Type B pancreatic cell (in vitro differentiated cells): ENCODE measurements around the gene DIPK1A. TPM values are rescaled to one million over a fixed set of nuclear protein-coding genes. Genes with fewer than 3 reads are reported as not detected.

Experiments
- DNase-seq: peaks from one replicate; pipeline ENCODE4 v3.0.0; 2021; ENCODE audit warnings: mixed read lengths; ENCODE audit not compliant: unreplicated experiment; ENCODE audit errors: extremely low spot score
- H3K27ac Mint-ChIP-seq: 2 replicates; pipeline ENCODE4 v1.8.0; 2021; ENCODE audit warnings: mild to moderate bottlenecking, mixed read lengths
- H3K27me3 Mint-ChIP-seq: 2 replicates; pipeline ENCODE4 v1.8.0; 2021; ENCODE audit warnings: mixed read lengths
- H3K36me3 Mint-ChIP-seq: 2 replicates; pipeline ENCODE4 v1.8.0; 2021; ENCODE audit warnings: mixed read lengths
- H3K4me1 Mint-ChIP-seq: one replicate; pipeline ENCODE4 v1.8.0; 2021; ENCODE audit warnings: mixed read lengths; ENCODE audit not compliant: unreplicated experiment
- H3K4me3 Mint-ChIP-seq: 2 replicates; pipeline ENCODE4 v1.8.0; 2021; ENCODE audit warnings: mild to moderate bottlenecking, mixed read lengths
- H3K9me3 Mint-ChIP-seq: 2 replicates; pipeline ENCODE4 v1.8.0; 2021; ENCODE audit warnings: mixed read lengths
- total RNA-seq: library from RNA; stranded (reverse); gene quantifications from 2 replicates; pipeline ENCODE4 v1.2.1, GENCODE V29; 2021; ENCODE audit warnings: low replicate concordance
- TF ChIP-seq, protein P1 (sequence below): fragments of 200-600 bp; sonication (generic); conservative IDR thresholded peaks from 2 replicates; pipeline ENCODE4 v1.5.0; 2021; ENCODE audit warnings: antibody characterized with exemption, mild to moderate bottlenecking

Gene DIPK1A
- total RNA-seq, 1 donor from 2014 or later: 4.6 TPM

DNA sequence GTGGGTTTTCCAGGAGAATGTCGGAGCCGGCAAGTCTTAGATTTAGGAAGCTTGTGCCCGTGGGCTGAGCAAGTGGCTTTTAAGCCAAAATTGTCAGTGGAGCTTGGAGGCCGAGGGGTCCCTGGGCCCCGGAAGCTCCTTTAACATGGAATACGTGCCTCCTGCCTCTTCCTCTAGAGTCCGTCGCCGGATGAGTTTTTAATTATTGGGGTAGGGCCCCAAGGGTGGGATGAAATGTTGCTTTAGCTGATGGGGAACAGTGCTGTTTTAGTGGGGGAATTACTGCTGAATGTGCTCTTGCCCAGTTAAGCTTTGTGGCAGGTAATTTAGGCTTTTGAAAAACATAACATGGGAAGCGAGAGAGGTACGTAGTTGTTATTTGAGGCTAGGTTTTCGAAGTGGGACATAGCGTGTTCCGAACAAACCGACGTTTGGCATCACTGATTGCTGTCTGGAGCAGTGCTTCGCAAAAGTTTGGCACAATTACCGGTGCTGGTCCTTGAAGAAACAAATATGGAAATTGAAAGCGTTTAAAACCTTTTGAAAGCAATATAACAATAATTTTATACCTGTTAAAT is 128.6 kb downstream of the DIPK1A start:
- peaks cover 52% of the 10 kb centered on the region for H3K36me3 Mint-ChIP-seq

DNA sequence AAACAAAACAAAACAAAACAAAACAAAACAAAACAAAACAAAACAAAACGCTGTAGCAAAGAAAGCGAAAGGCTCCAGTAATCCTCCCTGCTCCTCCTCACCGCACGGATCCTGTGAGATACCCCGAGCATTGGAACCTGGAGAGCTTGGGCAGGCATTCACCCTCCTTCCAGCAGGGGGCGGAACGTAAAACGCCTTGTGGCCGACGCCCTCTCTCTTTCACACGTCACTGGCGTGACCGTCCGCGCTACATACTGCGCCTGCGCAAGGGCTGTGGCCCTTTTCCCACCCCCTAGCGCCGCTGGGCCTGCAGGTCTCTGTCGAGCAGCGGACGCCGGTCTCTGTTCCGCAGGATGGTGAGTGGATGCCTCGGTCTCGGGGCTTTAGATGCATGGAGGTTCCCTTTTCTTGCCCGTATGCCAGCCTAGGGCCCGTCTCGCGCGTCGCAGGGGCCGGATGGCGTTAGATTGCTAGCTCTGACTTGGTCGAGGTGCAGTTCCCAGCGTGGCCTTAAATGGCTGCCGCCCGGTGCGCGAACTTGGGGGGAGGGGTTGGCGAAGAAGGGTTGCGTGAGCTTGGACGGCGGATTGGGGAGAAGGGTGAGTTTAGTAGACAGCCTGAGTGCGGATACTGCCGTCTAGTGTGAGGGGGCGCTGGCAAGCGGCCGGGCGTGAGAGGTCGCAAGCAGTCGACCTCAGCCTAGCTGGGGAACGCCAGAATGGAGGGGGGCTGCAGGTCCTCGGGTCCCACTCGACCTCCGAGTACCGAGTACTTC is 129.3 kb downstream of the DIPK1A start, which contains the start of gene RPL5:
Gene RPL5, plus strand, starts transcription at position 279 of the 775 bp plus-strand sequence. Its CDS starts 75 bp downstream, at position 354.
- TF ChIP-seq, protein P1, sequence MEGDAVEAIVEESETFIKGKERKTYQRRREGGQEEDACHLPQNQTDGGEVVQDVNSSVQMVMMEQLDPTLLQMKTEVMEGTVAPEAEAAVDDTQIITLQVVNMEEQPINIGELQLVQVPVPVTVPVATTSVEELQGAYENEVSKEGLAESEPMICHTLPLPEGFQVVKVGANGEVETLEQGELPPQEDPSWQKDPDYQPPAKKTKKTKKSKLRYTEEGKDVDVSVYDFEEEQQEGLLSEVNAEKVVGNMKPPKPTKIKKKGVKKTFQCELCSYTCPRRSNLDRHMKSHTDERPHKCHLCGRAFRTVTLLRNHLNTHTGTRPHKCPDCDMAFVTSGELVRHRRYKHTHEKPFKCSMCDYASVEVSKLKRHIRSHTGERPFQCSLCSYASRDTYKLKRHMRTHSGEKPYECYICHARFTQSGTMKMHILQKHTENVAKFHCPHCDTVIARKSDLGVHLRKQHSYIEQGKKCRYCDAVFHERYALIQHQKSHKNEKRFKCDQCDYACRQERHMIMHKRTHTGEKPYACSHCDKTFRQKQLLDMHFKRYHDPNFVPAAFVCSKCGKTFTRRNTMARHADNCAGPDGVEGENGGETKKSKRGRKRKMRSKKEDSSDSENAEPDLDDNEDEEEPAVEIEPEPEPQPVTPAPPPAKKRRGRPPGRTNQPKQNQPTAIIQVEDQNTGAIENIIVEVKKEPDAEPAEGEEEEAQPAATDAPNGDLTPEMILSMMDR: peak; percentile 93
- H3K36me3 Mint-ChIP-seq: peaks cover 45% of the 10 kb centered on the region
- peak within 1 kb of the TSS; percentile 99 for H3K27ac Mint-ChIP-seq
- no peaks in the 10 kb centered on the region for H3K9me3 Mint-ChIP-seq
- no peaks in the 10 kb centered on the region for H3K27me3 Mint-ChIP-seq
- H3K4me1 Mint-ChIP-seq: peaks cover 24% of the 10 kb centered on the region
- H3K4me3 Mint-ChIP-seq: peak within 1 kb of the TSS; percentile 97
- peak; percentile 98 for DNase-seq

More for the DNA sequence above, 128.6 kb downstream of the DIPK1A start:
- peak overlapping the region; percentile 97 for H3K4me3 Mint-ChIP-seq
- DNase-seq: no peak
- H3K27ac Mint-ChIP-seq: peak overlapping the region; percentile 99
- peaks cover 27% of the 10 kb centered on the region for H3K4me1 Mint-ChIP-seq
- H3K9me3 Mint-ChIP-seq: no peaks in the 10 kb centered on the region
- TF ChIP-seq, protein P1: no peak
- H3K27me3 Mint-ChIP-seq: no peaks in the 10 kb centered on the region

- H3K36me3 Mint-ChIP-seq: peaks cover 40% of the 10 kb centered on the region
- peak overlapping the region; percentile 99 for H3K27ac Mint-ChIP-seq
- H3K27me3 Mint-ChIP-seq: no peaks in the 10 kb centered on the region
- DNase-seq: no peak
- TF ChIP-seq, protein P1: no peak
- H3K9me3 Mint-ChIP-seq: no peaks in the 10 kb centered on the region
- peaks cover 21% of the 10 kb centered on the region for H3K4me1 Mint-ChIP-seq
- H3K4me3 Mint-ChIP-seq: peak overlapping the region; percentile 97
Observed at GRCh38 chr1:92831368-92831761, 129.9 kb downstream of the DIPK1A start.

GRCh38 chr1:92826792-92827191 is 134.5 kb downstream of the DIPK1A start:
- no peaks in the 10 kb centered on the region for H3K27me3 Mint-ChIP-seq
- no peaks in the 10 kb centered on the region for H3K36me3 Mint-ChIP-seq
- H3K4me3 Mint-ChIP-seq: no peak overlapping the region
- H3K9me3 Mint-ChIP-seq: no peaks in the 10 kb centered on the region
- H3K4me1 Mint-ChIP-seq: no peaks in the 10 kb centered on the region
- H3K27ac Mint-ChIP-seq: no peak overlapping the region
- TF ChIP-seq, protein P1: no peak
- DNase-seq: no peak

DNA sequence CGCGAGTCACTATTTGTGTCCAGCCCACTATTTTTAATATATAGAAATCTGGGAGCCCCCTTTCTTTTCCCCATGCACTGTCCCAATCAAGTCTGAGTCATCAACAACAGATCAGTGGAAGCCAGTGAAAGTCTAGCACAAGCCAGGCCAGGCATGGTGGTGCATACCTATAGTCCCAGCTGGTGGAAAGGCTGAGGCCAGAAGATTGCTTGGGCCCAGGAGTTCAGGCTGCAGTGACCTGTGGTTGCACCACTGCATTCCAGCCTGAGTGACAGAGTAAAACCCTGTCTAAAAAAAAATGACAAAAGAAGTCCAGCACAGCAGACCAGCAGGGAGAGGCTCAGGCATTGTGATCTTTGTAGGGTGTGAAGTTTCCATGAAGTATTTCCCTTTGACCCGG is 138.4 kb downstream of the DIPK1A start:
- Mint-ChIP-seq H3K27ac (peak overlapping the region; percentile 34), H3K27me3 (no peaks in the 10 kb centered on the region), H3K4me3 (no peak overlapping the region), H3K9me3 (no peaks in the 10 kb centered on the region), H3K36me3 (no peaks in the 10 kb centered on the region), H3K4me1 (no peaks in the 10 kb centered on the region)
- TF ChIP-seq, protein P1: no peak
- no peak for DNase-seq
